ENCODE data around the gene ARV1.
"Not testable (repeated sequence)": the region's sequence is repeated elsewhere in the genome, so short reads cannot be mapped to it uniquely, and the experiment has no call there.

Gene ARV1

GRCh38 chr1:231044588-231044987, 65.7 kb downstream of the ARV1 start:
- DNase-seq (ENCODE audit: low read depth), result no peak

- DNase-seq (ENCODE audit: low read depth), result no peak
Observed at GRCh38 chr1:231045286-231045685, 66.4 kb downstream of the ARV1 start.

- DNase-seq (ENCODE audit: low read depth), result not testable (repeated sequence)
Observed at GRCh38 chr1:231045921-231046729, 67.2 kb downstream of the ARV1 start.

- DNase-seq (ENCODE audit: low read depth), result no peak
Observed at GRCh38 chr1:231046730-231047395, 68.0 kb downstream of the ARV1 start.

GRCh38 chr1:231047529-231047928, 68.6 kb downstream of the ARV1 start:
- DNase-seq (ENCODE audit: low read depth), result not testable (repeated sequence)

- DNase-seq (ENCODE audit: low read depth), result not testable (repeated sequence)
Observed at GRCh38 chr1:231048419-231048818, 69.5 kb downstream of the ARV1 start.

- no peak for DNase-seq (ENCODE audit: low read depth)
Observed at GRCh38 chr1:231049121-231049979, 70.5 kb downstream of the ARV1 start.
